Fibroblast of gingiva (primary cell): ENCODE data around the gene INIP.
A peak's percentile ranks its signal among the peaks of the same experiment; 100 is the strongest.
"Not testable (repeated sequence)": the region's sequence is repeated elsewhere in the genome, so short reads cannot be mapped to it uniquely, and the experiment has no call there.

Experiments
- DNase-seq: peaks from one replicate; pipeline ENCODE4 v3.0.0-alpha.2; 2011; ENCODE audit warnings: low read depth

The INIP gene

GRCh38 chr9:112734892-112735291, 17.0 kb upstream of the INIP start:
- no peak for DNase-seq

- DNase-seq = no peak
Observed at GRCh38 chr9:112731971-112732370, 14.1 kb upstream of the INIP start.

- DNase-seq = no peak
Observed at GRCh38 chr9:112728401-112728800, 10.5 kb upstream of the INIP start.

- DNase-seq = no peak
Observed at GRCh38 chr9:112726428-112726827, 8.5 kb upstream of the INIP start.

GRCh38 chr9:112725961-112726360, 8.0 kb upstream of the INIP start:
- DNase-seq = no peak

GRCh38 chr9:112722749-112723148, 4.8 kb upstream of the INIP start:
- not testable (repeated sequence) for DNase-seq

- no peak for DNase-seq
Observed at GRCh38 chr9:112720113-112720780, 2.3 kb upstream of the INIP start.

- DNase-seq = peak; percentile 14
Observed at GRCh38 chr9:112719696-112720095, 1.8 kb upstream of the INIP start.

- DNase-seq = peak; percentile 85
Observed at GRCh38 chr9:112719241-112719691, 1.3 kb upstream of the INIP start.

GRCh38 chr9:112712678-112713077, 5.2 kb downstream of the INIP start:
- no peak for DNase-seq

GRCh38 chr9:112711050-112711689, 6.7 kb downstream of the INIP start:
- DNase-seq = peak; percentile 41

- DNase-seq = peak; percentile 38
Observed at GRCh38 chr9:112705768-112706427, 12.0 kb downstream of the INIP start.

- DNase-seq = no peak
Observed at GRCh38 chr9:112703304-112703703, 14.6 kb downstream of the INIP start.

- DNase-seq = no peak
Observed at GRCh38 chr9:112700085-112700484, 17.8 kb downstream of the INIP start.

- DNase-seq = no peak
Observed at GRCh38 chr9:112699230-112699629, 18.7 kb downstream of the INIP start.

- DNase-seq = no peak
Observed at GRCh38 chr9:112696461-112696860, 21.5 kb downstream of the INIP start.

GRCh38 chr9:112694706-112695555, 23.0 kb downstream of the INIP start:
- DNase-seq = peak; percentile 37

- DNase-seq = no peak
Observed at GRCh38 chr9:112689161-112689740, 28.7 kb downstream of the INIP start.

- DNase-seq = no peak
Observed at GRCh38 chr9:112680731-112681402, 37.0 kb downstream of the INIP start.

GRCh38 chr9:112677040-112677439, 40.9 kb downstream of the INIP start:
- DNase-seq = no peak

GRCh38 chr9:112673221-112673620, 44.7 kb downstream of the INIP start:
- not testable (repeated sequence) for DNase-seq
